Measurements from ENCODE around the gene PRM2.

The PRM2 gene

DNA sequence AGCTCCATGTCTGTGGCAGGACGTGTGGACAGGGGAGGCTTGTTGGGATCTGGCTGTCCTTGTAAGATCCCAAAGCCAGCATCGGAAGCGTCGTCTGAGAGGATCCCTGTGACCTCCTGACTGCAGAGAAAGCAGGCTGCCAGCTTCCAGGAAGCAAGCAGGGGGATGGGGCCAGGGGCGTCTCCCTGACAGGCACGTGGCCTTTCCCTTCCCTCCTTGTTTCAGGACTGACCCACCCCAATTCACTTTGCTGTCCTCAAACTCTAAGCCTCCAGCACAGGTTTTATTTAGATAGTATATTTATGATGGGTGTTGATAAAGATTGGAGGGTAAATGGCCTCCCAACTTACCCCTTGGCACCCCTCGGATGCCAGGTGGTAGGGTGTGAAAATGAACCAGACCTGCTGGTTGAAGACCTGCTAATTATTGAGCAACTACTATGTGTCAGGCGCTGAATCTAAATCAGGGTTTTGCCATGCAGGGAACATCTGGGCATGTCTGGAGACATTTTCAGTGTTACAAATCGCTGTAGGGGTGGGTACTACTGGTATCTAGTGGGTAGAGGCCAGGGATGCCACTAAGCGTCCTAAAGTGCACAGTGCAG, 44.8 kb downstream of the PRM2 start:
- no peaks in the 10 kb centered on the region for H3K9me3 ChIP-seq (ENCODE audit: control insufficient read depth, low read length)
- H3K36me3 ChIP-seq (ENCODE audit: control insufficient read depth, insufficient read depth, low read length) = no peaks in the 10 kb centered on the region
- H3K4me3 ChIP-seq (ENCODE audit: extremely low read depth, insufficient read depth, low read length, poor library complexity, severe bottlenecking) = no peak overlapping the region
- 63 to 76% methylated on average over 7 to 10 of the region's 10 CpGs for WGBS, 2 experiments (ENCODE audit: insufficient coverage in 2 of 2)
- H3K27ac ChIP-seq (ENCODE audit: low read depth, low read length, severe bottlenecking) = no peak overlapping the region
- no peaks in the 10 kb centered on the region for H3K4me1 ChIP-seq (ENCODE audit: control insufficient read depth, insufficient read depth, low read length, poor library complexity, severe bottlenecking)

DNA sequence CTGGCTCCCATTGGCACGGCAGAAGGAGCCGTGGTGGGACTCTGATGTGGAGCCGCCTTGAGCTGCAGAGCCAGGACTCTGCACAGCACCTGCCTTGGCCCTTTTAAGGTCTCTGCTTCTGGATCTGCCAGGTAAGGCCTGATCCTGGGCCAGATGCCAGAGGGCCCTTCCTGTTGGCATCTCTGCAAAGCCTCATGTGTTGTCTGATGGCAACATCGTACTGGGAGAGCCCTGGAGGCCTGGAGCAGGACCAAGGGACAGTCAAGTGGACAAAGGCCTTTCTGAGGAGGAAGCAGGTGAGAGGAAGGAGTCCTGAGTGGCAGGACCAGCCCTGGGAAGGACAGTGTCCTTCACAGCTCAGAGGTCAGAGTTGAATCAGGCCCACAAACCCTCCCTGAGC, 46.4 kb downstream of the PRM2 start:
- WGBS, 2 experiments (ENCODE audit: insufficient coverage in 2 of 2) = 92 to 93% methylated on average over 4 of the region's 4 CpGs
- no peaks in the 10 kb centered on the region for H3K36me3 ChIP-seq (ENCODE audit: control insufficient read depth, insufficient read depth, low read length)
- H3K9me3 ChIP-seq (ENCODE audit: control insufficient read depth, low read length) = no peaks in the 10 kb centered on the region
- H3K4me1 ChIP-seq (ENCODE audit: control insufficient read depth, insufficient read depth, low read length, poor library complexity, severe bottlenecking) = no peaks in the 10 kb centered on the region
- H3K4me3 ChIP-seq (ENCODE audit: extremely low read depth, insufficient read depth, low read length, poor library complexity, severe bottlenecking) = no peak overlapping the region
- no peak overlapping the region for H3K27ac ChIP-seq (ENCODE audit: low read depth, low read length, severe bottlenecking)

DNA sequence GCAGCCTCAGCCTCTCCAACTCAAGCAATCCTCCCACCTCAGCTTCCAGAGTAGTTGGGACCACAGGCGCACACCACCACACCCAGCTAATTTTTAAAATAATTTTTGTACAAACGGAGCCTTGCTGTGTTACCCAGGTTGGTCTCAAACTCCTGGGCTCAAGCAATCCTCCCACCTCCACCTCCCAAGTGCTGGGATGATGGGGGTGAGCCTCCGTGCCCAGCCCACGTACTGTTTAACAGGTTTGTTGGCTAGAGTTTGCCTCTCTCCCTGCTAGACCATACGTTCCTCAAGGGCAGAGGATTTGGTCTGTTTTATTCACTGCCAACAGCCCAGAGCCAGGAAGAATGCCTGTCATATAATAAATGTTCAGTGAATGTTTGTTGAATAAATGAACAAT, 46.8 kb downstream of the PRM2 start:
- Histone ChIP-seq H3K4me3 (ENCODE audit: extremely low read depth, insufficient read depth, low read length, poor library complexity, severe bottlenecking) (no peak overlapping the region), H3K4me1 (ENCODE audit: control insufficient read depth, insufficient read depth, low read length, poor library complexity, severe bottlenecking) (no peaks in the 10 kb centered on the region), H3K9me3 (ENCODE audit: control insufficient read depth, low read length) (no peaks in the 10 kb centered on the region), H3K36me3 (ENCODE audit: control insufficient read depth, insufficient read depth, low read length) (no peaks in the 10 kb centered on the region), H3K27ac (ENCODE audit: low read depth, low read length, severe bottlenecking) (no peak overlapping the region)
- WGBS, 2 experiments (ENCODE audit: insufficient coverage in 2 of 2) = 80 to 100% methylated on average over 1 of the region's 5 CpGs

DNA sequence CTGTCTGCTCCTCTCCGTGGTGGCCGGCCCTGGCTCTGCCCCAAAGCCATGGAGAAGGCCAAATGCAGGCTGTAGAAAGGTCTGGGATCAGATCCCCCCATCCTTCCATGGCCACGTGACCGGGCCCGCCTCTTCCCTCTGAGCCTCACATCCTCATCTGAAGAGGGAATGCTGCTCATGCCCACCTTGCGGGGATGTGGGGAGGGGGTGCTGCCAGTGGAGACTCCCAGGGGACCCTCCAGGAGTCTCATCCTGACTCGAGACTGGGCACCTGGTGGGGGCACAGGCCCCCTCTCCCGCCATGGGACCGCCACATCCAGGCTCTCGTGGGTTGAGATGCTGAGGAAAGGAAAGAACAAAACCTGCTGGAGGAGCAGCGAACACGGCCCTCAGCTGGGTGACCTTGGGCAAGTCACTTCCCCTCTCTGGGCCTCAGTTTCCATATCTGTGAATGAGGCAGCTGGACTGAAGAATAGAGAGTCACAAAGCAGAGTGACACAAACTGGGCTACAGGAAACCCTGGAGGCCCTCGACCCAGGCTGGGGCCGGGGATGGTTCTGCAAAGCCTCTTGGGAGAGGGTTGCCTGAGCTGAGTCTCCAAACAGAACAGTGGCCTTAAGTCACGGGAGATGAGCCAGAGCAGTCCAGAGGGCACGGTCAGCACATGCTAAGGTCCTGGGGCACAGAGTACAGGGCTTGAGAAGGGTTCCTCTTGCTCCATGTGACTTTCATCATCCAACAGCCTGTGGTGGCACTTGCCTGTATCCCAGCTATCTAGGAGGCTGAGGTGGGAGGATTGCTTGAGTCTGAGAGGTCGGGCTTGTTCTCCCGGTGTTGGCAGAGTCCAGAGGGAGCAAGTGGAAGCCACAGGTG, 50.4 kb downstream of the PRM2 start:
- Histone ChIP-seq H3K9me3 (ENCODE audit: control insufficient read depth, low read length) (no peaks in the 10 kb centered on the region), H3K27ac (ENCODE audit: low read depth, low read length, severe bottlenecking) (no peak overlapping the region), H3K4me1 (ENCODE audit: control insufficient read depth, insufficient read depth, low read length, poor library complexity, severe bottlenecking) (no peaks in the 10 kb centered on the region), H3K4me3 (ENCODE audit: extremely low read depth, insufficient read depth, low read length, poor library complexity, severe bottlenecking) (no peak overlapping the region), H3K36me3 (ENCODE audit: control insufficient read depth, insufficient read depth, low read length) (no peaks in the 10 kb centered on the region)
- WGBS, 2 experiments (ENCODE audit: insufficient coverage in 2 of 2) = 89 to 90% methylated on average over 13 to 18 of the region's 18 CpGs

Measured in mesodermal cell (in vitro differentiated cells).